GM19099 (cell line): ENCODE data around the gene TOMM22.

Experiments used
- POLR2A ChIP-seq: IDR thresholded peaks from 3 replicates; pipeline ENCODE4 v1.6.1; 2011; ENCODE audit warnings: low read depth; ENCODE audit not compliant: insufficient read length; ENCODE audit errors: extremely low read depth

The TOMM22 gene

GRCh38 chr22:38685761-38686160 is 4.0 kb downstream of the TOMM22 start:
- TF ChIP-seq POLR2A = no peak

- TF ChIP-seq POLR2A = no peak
Measured at GRCh38 chr22:38689651-38690050, 7.9 kb downstream of the TOMM22 start.

- TF ChIP-seq POLR2A = no peak
Measured at GRCh38 chr22:38694049-38694448, 12.3 kb downstream of the TOMM22 start.

- TF ChIP-seq POLR2A = no peak
Measured at GRCh38 chr22:38694940-38695339, 13.2 kb downstream of the TOMM22 start.

GRCh38 chr22:38696606-38697424 is 15.1 kb downstream of the TOMM22 start:
- no peak for TF ChIP-seq POLR2A

DNA sequence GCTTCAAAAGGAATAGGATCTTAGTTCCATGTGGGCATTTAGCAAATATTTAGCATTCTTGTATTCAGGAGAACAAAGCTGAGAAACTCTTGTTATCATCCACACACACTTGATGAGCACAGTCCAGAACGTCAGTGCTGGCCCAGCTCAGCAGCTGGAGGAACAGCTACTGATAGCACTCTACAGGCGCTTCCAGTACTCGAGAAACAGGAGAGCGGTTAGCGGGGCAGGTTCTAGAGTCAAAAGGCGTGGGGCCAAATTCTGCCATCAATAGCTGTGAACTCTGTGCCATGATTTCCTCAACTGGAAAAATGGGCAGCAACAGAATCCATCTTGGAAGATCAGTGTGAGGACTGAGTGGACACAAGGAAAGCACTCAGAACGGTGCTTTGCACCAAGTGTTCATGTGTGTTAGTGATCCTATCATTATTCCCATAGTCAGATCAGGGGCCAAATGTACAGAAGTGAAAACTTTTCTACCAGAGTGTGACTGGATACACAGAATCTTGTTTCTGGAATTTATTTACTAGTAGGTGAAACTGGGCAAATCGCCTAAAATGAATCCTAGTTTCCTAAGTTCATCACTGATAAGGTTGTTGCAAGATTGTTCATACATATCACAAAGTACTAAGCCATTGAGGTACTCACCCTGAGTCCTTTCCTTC is 15.8 kb downstream of the TOMM22 start:
- no peak for TF ChIP-seq POLR2A

DNA sequence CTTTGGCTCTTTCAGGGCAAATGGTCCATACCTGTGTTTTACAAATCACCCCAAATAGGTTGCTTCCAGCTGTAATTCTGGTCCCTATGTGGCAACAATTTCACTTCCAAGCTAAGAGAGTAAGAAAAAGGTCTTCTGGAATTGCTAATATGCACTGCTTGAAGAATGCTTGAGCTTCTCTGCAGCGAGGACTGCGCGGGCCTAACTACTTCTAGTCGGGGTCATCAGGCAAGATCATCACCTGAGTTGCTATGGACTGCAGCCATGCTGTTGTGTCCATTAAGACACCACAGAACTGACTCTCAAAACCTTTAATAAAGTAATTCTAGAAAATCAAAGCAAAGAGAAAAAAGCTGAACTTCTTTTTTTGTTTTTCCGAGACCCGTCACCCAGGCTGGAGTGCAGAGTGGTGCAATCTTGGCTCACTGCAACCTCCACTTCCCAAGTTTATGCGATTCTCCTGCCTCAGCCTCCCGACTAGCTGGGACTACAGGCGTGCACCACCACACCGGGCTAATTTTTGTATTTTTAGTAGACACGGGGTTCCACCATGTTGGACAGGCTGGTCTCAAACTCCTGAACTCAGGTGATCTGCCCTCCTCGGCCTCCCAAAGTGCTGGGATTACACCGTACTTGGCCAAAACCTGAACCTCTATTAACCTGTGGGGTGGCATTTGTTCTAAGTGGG is 16.8 kb downstream of the TOMM22 start:
- no peak for TF ChIP-seq POLR2A

GRCh38 chr22:38699143-38699542 is 17.4 kb downstream of the TOMM22 start:
- no peak for TF ChIP-seq POLR2A

- no peak for TF ChIP-seq POLR2A
Measured at GRCh38 chr22:38699784-38700183, 18.0 kb downstream of the TOMM22 start.

DNA sequence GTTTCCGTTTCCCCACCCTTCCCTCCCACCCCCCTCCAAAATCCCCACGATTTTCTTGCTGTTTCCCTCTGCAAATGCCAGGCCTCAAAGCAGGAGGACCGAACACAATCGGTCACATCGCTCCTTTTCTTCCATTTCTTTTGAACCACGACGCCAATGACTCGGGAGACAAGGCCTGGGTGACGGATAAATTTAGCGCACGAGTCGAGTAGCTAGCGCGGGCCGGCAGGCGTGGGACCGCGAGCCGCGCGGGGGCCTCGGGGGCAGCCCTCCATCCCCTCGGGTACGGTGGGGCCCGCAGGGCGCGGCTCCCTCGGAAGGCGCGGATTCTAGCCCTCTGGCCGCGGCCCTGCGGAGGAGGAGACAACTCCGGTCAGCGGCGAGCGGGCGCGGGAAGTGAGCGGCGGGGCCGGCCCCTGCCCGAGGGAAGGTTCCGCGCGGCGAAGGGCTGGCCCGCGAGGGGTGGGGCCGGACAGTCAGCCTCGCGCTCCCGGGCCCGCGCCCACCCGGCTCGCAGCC is 18.6 kb downstream of the TOMM22 start:
- no peak for TF ChIP-seq POLR2A

DNA sequence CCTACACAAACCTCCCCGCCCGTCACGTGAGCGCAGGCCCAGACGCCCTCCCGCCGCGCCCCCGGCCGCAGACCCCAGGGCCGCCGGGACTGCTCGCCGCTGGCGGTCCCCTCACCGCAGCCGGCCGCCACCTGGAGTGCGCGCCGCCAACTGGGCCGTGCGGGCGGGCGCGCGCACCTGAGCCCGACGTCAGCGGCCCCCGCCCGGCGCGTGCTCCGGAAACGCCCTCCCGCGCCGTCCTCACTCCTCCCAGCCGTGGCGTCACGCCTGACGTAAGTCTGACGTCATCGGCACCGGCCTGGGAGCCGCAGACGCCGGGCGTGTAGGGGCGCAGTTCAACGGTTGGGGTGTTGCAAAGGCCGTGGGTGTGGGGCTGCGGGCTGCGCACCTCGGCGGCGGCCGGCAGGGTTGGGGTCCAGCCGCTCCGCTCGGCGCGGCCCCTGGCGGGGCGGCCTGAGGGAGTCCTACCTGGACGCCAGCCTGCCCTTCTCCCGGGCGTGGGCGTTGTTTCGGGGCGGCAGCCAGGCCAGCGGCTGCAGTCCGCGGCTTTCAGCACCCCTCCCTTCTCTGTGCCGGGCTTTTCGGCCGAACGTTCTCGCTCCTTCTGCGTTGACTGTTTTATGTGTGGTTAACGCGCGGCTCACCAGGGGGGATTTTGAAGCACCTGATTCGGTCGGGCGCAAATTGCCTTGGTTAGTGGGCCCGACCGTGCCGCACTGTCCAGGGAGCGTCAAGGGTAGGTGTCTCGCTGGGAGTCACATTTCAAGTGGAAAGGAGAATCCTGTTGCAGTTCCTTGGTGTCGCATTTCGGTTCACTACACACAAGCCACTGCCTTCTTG is 19.3 kb downstream of the TOMM22 start, which contains the start of gene JOSD1:
TSS of gene JOSD1 (minus strand) at position 155 of the 840 bp plus-strand sequence. CDS start 956 bp downstream, outside the sequence.
- peak; percentile 81 for TF ChIP-seq POLR2A

- TF ChIP-seq POLR2A = no peak
Measured at GRCh38 chr22:38704654-38705234, 23.0 kb downstream of the TOMM22 start.

DNA sequence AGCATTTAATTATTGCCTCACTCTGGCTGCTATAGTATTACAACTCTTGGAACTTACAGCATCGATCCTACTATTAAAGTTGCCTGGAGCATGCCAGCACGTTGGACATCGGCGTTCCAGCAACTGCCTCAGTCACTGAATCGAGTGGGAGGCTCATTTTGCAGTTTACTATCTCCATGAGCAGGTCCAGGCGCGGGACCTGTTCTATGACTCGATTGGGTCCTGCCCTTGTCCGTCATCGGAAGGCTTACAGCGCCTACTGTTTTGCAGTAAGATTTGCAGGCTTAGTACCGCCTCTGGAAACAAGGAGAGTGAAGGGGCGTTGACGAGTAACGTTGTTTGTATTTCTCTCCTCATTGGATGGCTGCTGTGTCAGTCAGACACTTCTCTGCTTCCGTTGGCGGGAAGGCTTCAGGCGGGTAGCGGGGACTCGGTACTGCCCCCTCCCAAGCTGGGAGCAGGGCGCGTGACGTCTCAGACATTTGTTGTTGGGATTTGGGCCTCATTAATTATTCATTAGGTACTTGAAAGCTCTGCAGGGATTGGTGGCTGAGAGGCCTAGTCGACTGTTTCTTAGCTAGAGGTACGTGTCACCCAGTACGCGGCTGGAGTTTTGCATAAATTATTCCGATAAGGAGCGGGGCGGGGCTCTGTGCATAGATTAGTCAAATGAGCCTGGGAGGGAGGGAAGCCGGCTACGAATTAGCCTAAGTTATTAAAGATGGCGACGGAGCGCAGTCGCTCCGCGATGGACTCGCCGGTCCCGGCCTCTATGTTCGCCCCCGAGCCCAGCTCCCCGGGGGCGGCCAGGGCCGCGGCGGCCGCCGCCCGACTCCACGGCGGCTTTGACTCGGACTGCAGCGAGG is 23.7 kb downstream of the TOMM22 start, which contains the start of gene GTPBP1:
TSS of gene GTPBP1 (plus strand) at position 710 of the 866 bp plus-strand sequence. CDS start at position 722, 12 bp downstream.
- peak; percentile 96 for TF ChIP-seq POLR2A
